Right hindlimb (tissue), 1 donor: ENCODE data around the gene RNF175.
"Not testable (repeated sequence)": the region's sequence is repeated elsewhere in the genome, so short reads cannot be mapped to it uniquely, and the experiment has no call there.

Source experiments
- DNase-seq: peaks from one replicate; pipeline ENCODE4 v3.0.0-alpha.2; 2018

RNF175 gene

DNA sequence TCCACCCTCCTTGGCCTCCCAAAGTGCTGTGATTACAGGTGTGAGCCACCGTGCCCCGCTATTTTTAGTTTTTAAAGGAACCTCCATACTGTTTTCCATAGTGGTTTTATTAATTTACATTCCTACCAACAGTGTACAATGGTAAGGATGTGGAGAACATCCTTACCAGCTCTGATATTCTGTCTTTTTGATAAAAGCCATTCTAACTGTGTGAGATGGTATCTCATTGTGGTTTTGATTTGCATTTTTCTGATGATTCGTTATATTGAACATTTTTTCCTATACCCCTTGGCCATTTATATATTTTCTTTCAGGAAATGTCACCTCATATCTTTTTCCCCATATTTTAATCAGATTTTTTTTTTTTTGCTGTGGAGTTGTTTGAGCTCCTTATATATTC is 90.0 kb downstream of the RNF175 start:
- no peak for DNase-seq

DNA sequence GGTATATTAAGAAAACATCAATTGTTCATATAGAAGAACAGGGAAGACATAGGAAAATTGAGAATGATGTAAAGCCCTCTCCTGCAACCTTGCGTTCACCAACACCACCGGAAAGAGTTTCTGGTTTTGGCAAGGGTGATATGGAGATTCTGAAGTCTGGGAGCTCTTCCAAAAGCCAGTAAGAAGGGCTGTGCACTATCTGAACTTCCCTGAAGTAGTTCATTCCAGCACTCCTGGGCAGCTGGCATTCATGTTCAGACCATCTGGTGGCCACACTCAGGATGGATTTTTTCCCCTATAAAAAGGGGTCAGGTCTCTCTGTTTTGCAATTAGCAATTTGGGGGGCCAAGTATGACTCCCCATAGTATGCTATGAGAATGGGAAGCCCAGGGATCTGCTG is 91.2 kb downstream of the RNF175 start:
- no peak for DNase-seq

DNA sequence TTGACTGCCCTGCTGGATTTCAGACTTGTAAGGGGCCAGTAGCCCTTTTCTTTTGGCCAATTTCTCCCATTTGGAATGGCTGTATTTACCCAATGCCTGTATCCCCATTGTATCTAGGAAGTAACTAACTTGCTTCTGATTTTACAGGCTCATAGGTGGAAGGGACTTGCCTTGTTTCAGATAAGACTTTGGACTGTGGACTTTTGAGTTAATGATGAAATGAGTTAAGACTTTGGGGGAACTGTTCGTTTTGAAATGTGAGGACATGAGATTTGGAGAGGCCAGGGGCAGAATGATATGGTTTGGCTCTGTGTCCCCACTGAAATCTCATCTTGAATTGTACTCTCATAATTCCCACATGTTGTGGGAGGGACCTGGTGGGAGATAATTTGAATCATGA is 93.3 kb downstream of the RNF175 start:
- not testable (repeated sequence) for DNase-seq

DNA sequence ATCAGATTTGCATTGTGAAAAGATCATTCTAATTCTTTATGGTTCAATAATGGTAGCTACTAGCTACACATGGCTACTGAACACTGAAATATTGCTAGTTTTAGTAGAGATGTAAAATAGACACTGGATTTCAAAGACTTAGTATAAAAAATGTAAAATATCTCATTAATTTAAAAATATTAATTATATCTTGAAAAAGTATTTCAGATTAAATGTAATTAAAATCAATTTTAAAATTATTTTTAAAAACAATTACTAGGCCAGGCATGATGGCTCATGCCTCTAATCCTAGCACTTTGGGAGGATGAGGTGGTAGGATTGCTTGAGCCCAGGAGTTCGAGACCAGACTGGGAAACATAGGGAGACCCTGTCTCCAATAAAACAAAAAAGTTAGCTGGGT is 96.2 kb downstream of the RNF175 start:
- DNase-seq: no peak

DNA sequence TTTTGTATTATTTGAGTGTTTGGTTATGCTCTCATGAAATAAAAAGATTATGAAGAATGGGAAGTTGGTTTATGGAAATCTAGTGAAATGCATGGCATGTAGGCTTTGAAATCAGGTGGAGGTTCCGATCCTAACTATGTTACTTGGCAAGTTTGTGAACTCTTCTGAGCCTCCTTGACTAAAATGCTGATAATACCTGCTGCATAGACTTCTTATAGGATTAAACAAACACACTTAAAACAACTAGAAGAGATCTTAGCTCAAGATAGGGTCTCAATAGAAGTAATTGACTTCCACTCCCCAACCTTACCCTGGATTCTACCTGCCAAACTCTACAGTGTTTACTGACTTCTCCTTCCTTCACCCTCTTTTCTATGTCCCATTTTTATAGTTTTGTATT is 97.9 kb downstream of the RNF175 start:
- DNase-seq: no peak

DNA sequence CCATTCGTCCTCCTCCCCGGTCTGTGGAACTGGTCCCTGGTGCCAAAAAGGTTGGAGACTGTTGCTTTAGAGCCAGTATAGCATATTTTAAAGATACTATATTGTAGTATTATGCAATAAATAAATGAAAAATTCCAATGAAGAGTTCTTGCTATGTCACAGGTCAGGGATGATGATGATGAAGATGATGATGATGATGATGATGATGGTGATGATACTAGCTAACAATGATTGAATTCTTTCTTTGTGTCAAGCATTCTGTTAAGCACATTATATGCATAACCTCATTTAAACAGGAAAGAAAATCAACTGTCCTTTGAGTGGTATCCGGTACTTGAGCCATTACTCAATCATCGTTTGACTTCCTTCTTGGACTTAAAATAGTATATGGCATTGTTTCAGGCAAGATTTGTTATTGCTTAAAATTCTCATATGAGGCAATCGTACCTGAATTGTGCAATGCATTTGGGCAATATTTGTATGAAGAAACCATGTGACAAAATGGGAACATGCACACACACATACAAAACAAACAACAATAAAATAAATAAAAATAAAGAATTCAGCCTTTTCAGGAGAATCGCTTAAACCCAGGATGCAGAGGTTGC is 98.5 kb downstream of the RNF175 start:
- DNase-seq: no peak
